Fibroblast of skin of abdomen (primary cell): ENCODE results near the gene HCFC1. TPM values are rescaled to one million over a fixed set of nuclear protein-coding genes. Genes with fewer than 3 reads are reported as not detected.

Experiments
- DNase-seq: peaks from one replicate; pipeline ENCODE4 v3.0.0-alpha.2; 2013
- polyA plus RNA-seq, 2 experiments: library from polyadenylated mRNA; unstranded; fragments of 120-200 nt; gene quantifications; one replicate each; pipeline ENCODE4 v1.2.1, GENCODE V29; 2013; ENCODE audit not compliant: insufficient read length in 2 of 2

HCFC1 gene
- polyA plus RNA-seq (2013, experiment 1 of 2; ENCODE audit: insufficient read length), result 38.1 TPM
- polyA plus RNA-seq (2013, experiment 2 of 2; ENCODE audit: insufficient read length), result 36.8 TPM

DNA sequence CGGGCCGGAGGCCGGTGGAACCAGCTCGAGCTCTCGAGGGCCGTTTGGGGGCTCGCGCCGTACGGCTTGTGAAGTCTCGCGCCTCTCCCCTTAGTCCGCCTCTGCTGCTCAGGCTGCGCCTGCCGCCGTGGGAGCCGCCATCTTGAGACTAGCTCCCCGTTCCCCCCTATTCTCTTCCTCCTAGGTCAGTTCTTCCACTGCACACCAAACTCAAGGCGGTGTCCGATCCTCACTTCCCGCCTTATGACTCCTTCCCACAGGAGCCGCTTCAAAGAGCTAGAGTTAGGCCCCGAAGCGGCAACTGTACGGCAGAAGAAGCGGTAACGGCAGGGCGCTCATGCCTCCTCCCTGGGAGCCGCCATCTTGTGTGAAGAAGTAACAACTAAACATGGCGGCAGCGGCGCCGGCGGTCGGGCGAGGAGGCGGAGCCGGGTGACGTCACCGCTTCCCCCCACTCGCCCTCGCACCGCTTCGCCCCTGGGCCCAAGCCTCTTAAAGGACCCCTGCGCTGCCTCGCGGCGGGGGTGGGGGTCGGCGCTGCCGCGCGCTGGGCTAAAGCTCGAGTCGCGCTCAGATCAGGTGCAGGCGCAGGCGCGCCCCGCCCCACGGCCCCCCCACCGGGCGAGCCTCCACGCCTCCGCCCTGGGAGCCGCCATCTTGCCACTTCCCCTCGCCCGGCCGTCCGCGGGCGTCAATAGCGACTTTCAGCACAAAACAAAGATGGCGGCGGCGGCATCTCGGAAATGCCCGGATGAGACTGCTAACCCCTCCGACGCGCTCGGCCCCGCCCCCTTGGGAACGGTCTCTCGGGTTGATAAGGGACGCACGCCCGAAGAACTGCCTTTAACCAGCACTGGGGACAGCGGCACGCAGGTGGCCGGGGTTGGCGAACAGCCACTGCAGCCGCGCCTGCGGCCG lies at the start of gene HCFC1:
TSS of gene HCFC1 (minus strand) at position 369 of the 918 bp plus-strand sequence. CDS start 978 bp downstream, outside the sequence.
- peak; percentile 93 for DNase-seq

DNA sequence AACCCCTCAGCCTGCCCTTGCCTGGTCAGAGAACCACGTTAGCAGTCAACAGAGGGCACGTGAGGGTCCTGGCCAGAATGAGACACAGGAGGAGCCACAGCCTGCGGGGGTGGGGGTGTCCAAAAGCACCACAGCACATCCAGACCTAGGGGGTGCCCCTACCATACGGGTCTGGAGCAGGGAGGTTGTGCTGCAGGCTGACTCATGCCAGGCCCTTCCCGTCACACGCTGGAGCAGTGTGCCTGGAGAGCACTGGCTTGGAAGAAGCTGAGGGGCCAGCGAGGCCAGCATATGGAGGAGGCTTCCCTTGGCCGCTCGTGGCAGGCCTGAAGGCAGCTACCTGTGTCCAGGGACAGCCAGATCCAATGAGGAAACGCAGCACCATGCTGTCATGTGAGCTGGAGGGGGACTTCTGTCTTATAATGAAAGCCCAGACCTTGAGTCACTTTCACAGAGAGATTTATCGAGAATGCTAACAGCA lies 49.6 kb upstream of the HCFC1 start:
- DNase-seq, result peak; percentile 48

GRCh38 chrX:154020536-154021115 lies 49.0 kb upstream of the HCFC1 start:
- no peak for DNase-seq

- DNase-seq, result peak; percentile 57
Observed at GRCh38 chrX:154019633-154020528, 48.3 kb upstream of the HCFC1 start, which contains the start of gene IRAK1. Gene IRAK1, minus strand, starts transcription at chrX:154019902. Its CDS starts 90 bp downstream, at chrX:154019812.

DNA sequence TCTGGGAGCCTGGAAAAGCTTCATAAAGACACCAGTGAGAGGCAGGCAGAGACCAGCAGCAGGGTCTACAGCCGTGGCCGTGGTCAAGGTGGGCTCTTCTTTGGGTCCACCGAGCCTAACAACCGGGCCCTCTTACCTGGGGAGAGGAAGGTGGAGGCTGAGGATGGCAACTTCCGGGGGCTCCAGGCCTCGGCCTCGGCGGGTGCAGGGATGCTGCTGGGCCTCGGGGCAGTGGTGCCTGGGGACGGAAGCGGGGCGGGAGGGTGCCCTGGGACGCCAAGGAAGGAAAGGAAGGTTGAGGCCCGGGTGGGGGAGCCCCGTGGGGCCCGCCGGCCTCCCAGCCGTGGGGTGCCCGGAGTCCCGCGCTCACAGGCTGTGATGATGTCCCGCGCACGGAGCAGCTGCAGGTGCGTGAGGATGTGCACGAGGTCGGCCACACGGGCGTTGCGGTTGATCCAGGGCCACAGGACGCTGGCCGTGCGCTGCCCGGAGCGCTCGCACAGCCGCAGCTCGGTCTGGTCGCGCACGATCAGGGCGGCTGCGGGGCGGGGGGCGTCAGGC lies 47.5 kb upstream of the HCFC1 start:
- DNase-seq, result no peak

DNA sequence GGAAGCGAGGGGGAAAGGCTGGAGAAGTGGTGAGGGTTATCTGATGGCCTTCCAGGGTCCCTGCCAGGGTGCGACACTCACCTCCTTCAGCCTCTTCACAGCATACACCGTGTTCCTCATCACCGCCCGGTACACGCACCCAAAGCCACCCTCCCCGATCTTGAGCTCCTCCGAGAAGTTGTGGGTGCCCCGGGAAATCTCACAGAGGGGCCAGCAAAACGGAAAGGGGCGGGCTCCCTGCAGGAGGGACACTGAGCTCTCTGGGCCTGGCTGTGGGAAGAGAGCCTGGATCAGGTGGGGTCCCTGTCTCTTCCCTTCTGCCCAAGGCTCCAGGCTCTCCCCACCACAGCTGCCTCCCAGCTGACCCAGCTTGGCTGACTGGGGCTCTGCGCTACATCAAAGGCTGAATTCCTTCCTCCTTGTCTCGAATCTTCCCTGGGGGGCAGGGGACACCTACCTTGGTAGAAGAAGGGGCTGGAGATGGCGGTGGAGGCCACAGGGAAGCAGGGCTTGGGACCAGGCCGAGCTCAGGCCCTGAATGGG lies 47.0 kb upstream of the HCFC1 start:
- DNase-seq, result no peak

DNA sequence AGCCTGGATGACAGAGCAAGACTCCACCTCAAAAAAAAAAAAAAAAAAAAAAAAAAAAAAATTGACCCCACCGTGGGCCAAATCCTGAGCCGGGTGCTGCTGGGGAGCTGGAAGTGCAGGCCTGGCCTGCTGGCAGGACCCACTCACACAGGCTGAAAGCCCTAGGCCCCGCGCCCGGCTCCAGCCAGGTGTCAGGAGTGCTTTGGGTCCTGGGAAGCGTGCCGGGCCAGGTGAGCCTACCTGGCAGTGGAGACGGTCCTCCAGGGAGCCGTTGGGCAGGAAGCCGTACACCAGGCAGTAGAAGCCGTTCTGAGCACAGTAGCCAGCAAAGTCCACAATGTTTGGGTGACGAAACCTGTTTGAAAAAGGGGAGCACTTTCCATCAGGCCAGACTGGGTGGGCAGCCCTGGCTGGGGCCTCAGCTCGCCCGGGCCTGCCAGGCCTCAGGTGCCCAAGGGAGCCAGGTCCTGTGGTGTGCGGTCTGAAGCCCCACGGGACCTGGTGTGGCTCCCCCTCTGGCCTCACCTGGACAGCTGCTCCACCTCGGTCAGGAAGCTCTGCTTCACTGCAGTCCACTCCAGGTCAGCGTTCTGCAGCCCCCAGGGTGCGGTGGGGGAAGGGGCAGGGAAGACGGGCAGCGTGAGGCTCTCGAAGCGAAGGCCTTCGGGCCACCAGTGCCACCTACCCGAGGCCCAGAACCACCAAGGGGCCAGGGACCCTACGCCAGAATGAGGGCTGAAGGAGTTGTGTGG lies 46.3 kb upstream of the HCFC1 start:
- no peak for DNase-seq

GRCh38 chrX:154016366-154017076 lies 44.9 kb upstream of the HCFC1 start:
- DNase-seq, result no peak

DNA sequence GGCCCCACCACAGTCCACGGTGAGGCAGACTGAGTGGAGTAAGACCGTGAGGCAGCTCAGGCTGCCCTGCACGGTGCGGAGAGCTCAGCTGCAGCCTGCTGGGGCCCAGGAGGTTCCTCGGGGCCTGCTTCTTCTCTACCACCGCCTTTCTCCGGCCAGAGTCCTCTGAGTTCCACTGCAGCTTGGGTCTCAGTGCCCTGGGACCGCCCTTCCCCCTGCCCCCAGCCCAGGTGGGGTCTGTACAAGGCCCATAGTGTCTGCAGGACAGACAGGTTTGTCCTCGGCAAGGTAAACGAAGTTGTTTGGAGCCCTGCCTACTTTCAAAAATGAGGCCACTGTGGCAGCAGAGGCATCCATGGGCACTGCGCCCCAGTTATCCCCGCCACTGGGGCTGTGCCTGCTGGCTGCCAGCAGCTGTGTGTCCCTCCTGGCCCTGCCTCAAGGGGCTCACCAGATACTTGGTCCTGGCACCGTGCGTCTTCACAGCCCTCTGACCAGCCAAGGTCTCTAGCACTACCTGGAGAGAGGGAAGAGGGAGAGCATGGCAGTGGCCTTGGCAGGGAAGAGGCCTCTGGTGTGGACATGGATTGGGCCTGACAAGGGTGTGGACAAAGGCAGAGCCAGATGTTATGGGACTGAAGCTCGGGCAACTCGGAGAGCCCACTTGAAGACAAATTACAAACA lies 44.1 kb upstream of the HCFC1 start:
- DNase-seq, result no peak

- no peak for DNase-seq
Observed at GRCh38 chrX:154014429-154015380, 43.1 kb upstream of the HCFC1 start.

GRCh38 chrX:154013614-154014360 lies 42.2 kb upstream of the HCFC1 start:
- peak; percentile 26 for DNase-seq

- no peak for DNase-seq
Observed at GRCh38 chrX:154013001-154013421, 41.4 kb upstream of the HCFC1 start.

DNA sequence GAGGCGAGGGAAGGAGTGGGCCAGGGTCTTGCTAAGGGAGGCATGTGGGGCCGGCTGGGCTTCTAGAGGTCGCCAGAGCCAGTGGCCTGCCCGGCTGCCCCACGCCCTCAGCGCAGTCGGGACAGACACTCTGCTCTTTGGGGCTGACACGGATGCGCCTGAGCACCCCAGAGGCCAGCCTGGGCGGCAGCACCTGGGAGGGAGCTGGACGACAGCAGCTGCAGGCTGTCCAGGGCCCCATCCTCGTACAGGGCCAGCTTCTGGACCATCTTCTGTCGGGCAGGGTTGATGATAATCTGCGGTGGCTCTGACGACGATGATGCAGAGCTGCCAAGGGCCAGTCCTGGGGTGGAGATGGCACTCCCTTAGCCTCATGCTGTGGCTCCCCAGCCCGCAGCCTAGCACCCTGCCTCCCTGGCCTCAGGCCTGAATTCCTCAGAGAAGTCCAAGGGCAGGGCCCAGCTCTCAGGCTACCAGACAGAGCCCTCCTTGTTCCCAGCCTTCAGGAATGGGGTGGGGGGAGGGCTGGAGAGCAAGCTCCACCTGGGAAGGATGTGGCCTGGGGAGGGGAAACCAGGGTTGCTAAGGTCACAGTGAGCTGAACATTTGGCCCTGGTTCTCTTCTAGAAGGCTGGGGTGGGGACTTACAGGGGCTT lies 40.8 kb upstream of the HCFC1 start:
- DNase-seq, result no peak

DNA sequence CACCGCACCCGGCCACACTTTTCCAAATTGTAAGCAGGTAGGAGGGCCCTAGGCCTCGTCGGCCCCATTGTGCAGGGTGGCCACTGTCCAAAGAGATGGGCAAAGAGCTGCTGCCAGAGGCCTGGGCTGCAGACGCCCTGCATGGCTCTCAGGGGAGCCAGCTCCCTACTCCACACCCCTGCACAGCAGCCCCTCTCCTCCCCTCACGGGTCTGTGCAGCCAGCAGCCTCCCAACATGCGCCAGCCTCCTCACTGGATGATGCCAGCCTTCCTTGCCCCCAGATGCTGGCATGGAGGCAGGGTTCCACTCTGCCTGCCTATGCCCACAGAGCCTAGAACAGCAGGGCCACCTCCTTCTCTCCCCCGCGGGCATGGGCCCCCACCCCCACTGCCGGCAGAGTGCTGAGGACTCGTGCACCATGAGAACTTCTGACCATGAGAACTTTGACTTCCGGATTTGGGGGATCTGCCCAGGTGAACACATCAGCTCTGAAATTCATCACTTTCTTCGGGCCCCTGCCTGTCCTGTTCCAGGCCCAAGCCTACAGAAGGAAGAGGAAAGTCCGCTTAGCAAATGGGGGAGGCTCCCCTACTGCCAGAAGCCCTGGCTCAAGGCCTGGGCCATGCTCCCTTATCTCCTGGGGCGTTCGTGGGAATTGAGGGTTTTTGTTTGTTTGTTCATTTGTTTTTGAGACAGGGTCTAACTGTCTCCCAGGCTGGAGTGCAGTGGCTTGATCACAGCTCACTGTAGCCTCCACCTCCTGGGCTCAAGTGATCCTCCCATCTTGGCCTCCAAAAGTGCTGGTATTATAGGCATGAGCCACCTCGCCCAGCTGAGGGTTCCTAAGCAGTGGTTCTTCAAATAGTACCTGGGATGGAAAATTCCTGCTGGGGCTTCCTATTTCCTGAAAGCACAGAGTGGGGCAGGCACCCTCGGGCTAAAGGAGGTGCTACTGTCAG lies 40.0 kb upstream of the HCFC1 start:
- DNase-seq, result no peak

DNA sequence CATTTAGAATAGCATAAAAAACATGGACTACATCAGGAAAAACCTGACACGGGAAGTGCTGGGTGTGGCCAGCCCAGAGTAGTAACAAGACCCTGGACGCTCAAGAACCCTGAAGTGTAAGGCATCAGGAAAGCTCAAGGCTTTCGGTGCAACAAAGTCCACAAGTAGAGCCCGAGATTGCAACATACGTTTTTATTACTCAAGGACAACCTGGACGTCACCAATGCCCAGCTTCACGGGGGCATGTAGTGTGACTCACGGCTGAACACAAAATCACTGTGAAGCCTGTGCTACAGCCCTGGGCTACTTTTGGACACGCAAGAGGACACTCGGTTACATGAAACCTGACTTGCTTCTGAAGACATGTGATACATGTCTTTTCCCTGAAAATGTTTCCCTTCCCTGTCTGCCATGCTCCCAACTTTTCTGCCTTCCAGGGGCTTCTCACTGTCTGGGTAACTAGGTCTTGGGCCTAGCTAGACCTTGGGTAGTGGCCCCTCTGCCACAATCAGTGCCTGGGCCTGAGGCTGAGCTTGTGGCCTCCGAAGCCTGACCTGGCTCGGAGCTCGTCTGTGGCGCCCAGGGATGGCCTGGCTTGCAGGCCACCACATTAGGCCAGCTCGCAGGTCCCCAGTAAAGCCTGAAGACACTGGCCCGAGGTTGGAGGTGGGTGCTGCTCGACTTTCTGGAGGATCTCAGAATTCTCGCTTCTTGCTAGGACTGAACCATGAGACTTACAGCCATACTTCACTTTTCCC lies 38.9 kb upstream of the HCFC1 start:
- DNase-seq, result no peak
